Tibial nerve (tissue), 4 donors: ENCODE results near the gene MARCHF6.

Experiments
- EP300 ChIP-seq, 2 donors: sonication (generic); formaldehyde crosslinking; IDR thresholded peaks; one replicate each; pipeline ENCODE4 v1.6.1; 2017; ENCODE audit warnings: antibody characterized with exemption in 2 of 2, mild to moderate bottlenecking in 1 of 2
- POLR2A ChIP-seq, 2 donors: fragments of 450-650 bp; IDR thresholded peaks; one replicate each; pipeline ENCODE4 v1.6.1; 2017; ENCODE audit warnings: antibody characterized with exemption in 2 of 2, mild to moderate bottlenecking in 2 of 2, moderate library complexity in 2 of 2
- TF ChIP-seq, protein P1 (sequence below), 5 experiments: fragments of 200-600 bp in 3 of 5; fragments of 450-650 bp in 2 of 5; sonication (generic) in 3 of 5; IDR thresholded peaks; one replicate each; pipeline ENCODE4 v1.5.1; 2016 to 2019; ENCODE audit warnings: antibody characterized with exemption in 5 of 5, mild to moderate bottlenecking in 3 of 5, moderate library complexity in 2 of 5

DNA sequence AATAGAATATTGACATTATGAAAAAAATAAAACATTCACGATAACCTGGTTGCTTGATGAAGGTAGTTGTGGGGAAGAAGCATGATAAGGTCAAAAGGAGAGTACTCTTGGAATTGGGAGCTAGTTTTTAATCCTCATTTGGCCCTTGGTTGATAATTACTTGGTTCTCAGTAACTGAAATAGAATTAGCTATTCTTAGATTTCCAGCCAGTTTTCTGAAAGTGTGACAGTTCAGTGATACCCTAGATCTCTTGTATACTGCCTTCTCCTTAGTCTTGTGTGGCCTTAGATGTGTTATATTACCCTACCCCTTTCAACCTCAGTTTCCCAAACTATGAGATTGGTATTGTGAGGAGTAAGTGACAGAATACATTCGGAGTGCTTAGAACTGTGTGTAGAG, 17.4 kb downstream of the MARCHF6 start:
- TF ChIP-seq, protein P1, sequence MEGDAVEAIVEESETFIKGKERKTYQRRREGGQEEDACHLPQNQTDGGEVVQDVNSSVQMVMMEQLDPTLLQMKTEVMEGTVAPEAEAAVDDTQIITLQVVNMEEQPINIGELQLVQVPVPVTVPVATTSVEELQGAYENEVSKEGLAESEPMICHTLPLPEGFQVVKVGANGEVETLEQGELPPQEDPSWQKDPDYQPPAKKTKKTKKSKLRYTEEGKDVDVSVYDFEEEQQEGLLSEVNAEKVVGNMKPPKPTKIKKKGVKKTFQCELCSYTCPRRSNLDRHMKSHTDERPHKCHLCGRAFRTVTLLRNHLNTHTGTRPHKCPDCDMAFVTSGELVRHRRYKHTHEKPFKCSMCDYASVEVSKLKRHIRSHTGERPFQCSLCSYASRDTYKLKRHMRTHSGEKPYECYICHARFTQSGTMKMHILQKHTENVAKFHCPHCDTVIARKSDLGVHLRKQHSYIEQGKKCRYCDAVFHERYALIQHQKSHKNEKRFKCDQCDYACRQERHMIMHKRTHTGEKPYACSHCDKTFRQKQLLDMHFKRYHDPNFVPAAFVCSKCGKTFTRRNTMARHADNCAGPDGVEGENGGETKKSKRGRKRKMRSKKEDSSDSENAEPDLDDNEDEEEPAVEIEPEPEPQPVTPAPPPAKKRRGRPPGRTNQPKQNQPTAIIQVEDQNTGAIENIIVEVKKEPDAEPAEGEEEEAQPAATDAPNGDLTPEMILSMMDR (IDR thresholded peaks at IDR 0.05) = no peak
- no peak for TF ChIP-seq POLR2A (IDR thresholded peaks at IDR 0.05)
- TF ChIP-seq EP300 (IDR thresholded peaks at IDR 0.05) = no peak
